BE2C (cell line): ENCODE measurements around the gene HES4.

Experiments
- DNase-seq: peaks from one replicate; pipeline ENCODE4 v3.0.0-alpha.2; 2020
- H3K27me3 ChIP-seq: fragments of 250-450 bp; sonication (Bioruptor Pico); 2 replicates; pipeline ENCODE4 v1.5.1; 2020; ENCODE audit warnings: mild to moderate bottlenecking
- H3K36me3 ChIP-seq: fragments of 250-450 bp; sonication (Bioruptor Pico); 2 replicates; pipeline ENCODE4 v1.5.1; 2020; ENCODE audit warnings: mild to moderate bottlenecking
- H3K4me1 ChIP-seq: fragments of 250-450 bp; sonication (Bioruptor Pico); 2 replicates; pipeline ENCODE4 v1.5.1; 2020
- H3K4me3 ChIP-seq: 2 replicates; pipeline ENCODE4 v1.5.1; 2011; ENCODE audit warnings: low read depth, low read length
- H3K9me3 ChIP-seq: fragments of 250-450 bp; sonication (Bioruptor Pico); 2 replicates; pipeline ENCODE4 v1.5.1; 2020
- TF ChIP-seq, protein P1 (sequence below): IDR thresholded peaks from 2 replicates; pipeline ENCODE4 v1.5.1; 2012; ENCODE audit warnings: mild to moderate bottlenecking, low read depth, low read length

Gene HES4

DNA sequence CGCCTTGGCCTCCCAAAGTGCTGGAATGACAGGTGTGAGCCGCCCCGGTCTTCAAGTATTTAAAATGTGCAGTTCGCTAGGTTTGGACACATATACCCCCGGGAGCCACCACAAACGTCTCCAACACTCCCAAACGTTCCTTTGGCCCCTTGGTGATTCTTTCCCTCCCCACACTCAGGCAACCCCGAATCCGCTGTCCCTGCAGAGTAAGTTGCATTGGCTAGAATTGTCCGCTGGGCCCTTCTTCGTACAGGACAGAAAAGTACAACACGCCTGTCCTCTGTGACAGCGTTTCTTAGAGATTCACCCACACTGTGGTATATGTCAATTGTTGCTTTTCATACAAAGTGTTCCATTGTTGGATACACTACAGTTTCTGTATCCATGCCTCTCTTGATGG lies 14.8 kb downstream of the HES4 start:
- Histone ChIP-seq H3K4me1 (no peaks in the 10 kb centered on the region), H3K4me3 (no peak overlapping the region), H3K27me3 (peaks cover 85% of the 10 kb centered on the region), H3K36me3 (no peaks in the 10 kb centered on the region), H3K9me3 (no peaks in the 10 kb centered on the region)
- TF ChIP-seq, protein P1, sequence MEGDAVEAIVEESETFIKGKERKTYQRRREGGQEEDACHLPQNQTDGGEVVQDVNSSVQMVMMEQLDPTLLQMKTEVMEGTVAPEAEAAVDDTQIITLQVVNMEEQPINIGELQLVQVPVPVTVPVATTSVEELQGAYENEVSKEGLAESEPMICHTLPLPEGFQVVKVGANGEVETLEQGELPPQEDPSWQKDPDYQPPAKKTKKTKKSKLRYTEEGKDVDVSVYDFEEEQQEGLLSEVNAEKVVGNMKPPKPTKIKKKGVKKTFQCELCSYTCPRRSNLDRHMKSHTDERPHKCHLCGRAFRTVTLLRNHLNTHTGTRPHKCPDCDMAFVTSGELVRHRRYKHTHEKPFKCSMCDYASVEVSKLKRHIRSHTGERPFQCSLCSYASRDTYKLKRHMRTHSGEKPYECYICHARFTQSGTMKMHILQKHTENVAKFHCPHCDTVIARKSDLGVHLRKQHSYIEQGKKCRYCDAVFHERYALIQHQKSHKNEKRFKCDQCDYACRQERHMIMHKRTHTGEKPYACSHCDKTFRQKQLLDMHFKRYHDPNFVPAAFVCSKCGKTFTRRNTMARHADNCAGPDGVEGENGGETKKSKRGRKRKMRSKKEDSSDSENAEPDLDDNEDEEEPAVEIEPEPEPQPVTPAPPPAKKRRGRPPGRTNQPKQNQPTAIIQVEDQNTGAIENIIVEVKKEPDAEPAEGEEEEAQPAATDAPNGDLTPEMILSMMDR: no peak
- no peak for DNase-seq

DNA sequence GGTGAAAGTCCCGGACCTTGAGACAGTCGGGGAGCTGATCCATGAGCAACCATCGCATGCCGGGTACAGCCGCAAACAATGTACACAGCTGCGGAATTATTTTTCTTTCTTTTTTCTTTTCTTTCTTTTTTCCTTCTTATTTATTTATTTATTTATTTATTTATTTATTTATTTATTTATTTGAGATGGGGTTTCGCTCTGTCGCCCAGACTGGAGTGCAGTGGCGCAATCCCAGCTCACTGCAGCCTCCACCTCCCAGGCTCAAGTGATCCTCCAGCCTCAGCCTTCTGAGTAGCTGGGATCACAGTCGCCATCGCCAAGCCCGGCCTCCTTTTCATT lies 15.5 kb downstream of the HES4 start:
- Histone ChIP-seq H3K4me3 (no peak overlapping the region), H3K9me3 (no peaks in the 10 kb centered on the region), H3K27me3 (peaks cover 79% of the 10 kb centered on the region), H3K36me3 (no peaks in the 10 kb centered on the region), H3K4me1 (no peaks in the 10 kb centered on the region)
- DNase-seq: no peak
- TF ChIP-seq, protein P1: no peak

DNA sequence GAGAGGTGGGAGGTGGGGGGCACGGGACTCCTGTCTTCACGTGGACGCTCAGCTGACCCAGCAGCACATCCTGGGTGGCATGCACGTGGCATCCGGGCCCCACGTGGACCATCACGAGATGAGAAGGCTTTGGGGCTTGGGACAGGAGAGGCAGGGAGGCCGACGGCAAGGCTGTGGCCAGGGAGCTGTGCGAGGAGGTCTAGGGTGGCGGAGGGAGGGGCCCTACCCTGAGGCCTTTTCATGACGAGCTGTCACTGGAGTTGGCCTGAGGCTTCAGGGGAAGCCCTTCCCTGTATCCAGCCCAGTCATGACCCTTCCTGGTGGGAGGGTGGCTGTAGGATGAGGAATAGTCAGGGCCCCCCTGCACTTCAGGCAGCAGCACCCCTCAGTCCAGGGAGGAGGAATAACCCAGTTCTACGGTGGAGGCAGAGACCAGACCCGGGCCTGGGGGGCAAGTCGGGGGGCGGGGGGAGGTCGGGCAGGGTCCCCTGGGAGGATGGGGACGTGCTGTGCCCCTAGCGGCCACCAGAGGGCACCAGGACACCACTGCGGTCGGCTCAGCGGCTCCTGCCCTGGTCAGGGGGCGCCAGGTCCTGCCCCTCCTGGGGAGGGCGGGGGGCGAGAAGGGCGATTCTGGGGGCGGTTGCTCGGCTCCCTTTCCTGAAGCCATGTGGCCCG lies 16.0 kb downstream of the HES4 start:
- no peaks in the 10 kb centered on the region for H3K9me3 ChIP-seq
- H3K4me1 ChIP-seq: no peaks in the 10 kb centered on the region
- TF ChIP-seq, protein P1: peak; percentile 71
- H3K27me3 ChIP-seq: peaks cover 76% of the 10 kb centered on the region
- peak; percentile 61 for DNase-seq
- no peaks in the 10 kb centered on the region for H3K36me3 ChIP-seq
- H3K4me3 ChIP-seq: no peak overlapping the region

DNA sequence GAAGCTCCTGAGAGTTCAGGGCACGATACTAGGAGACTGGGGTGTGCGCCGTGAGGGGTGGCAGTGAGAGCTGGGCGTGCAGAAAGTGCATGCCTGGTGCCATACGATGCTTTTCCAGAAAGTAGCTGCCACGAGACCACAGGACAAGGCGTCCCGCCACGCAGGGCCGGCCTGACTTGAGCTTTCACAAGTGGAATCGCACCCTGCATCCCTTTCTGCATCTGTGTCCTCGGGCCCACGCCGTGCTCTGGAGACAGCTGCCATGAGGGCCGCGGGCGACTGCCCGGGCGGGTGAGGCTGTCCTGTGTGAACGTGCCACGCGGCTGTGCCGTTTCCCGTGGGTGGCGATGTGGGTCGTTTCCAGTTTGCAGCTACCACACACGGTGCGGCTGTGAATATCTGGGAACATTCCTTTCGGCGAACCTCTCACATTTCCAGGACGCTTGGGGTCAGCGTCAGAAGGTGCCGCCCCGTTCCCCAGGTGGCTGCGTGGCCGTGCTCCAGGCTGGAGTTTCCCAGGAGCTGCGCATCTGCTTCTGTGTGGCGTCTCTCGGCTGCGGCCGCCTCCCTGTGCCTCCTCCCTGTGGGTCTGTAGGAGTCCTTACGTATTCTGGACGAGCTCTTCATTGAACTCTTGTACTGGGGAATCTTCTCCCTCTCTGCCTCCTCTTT lies 17.0 kb downstream of the HES4 start:
- TF ChIP-seq, protein P1: no peak
- no peak overlapping the region for H3K4me3 ChIP-seq
- no peaks in the 10 kb centered on the region for H3K4me1 ChIP-seq
- no peaks in the 10 kb centered on the region for H3K9me3 ChIP-seq
- peaks cover 70% of the 10 kb centered on the region for H3K27me3 ChIP-seq
- H3K36me3 ChIP-seq: no peaks in the 10 kb centered on the region
- peak; percentile 11 for DNase-seq

DNA sequence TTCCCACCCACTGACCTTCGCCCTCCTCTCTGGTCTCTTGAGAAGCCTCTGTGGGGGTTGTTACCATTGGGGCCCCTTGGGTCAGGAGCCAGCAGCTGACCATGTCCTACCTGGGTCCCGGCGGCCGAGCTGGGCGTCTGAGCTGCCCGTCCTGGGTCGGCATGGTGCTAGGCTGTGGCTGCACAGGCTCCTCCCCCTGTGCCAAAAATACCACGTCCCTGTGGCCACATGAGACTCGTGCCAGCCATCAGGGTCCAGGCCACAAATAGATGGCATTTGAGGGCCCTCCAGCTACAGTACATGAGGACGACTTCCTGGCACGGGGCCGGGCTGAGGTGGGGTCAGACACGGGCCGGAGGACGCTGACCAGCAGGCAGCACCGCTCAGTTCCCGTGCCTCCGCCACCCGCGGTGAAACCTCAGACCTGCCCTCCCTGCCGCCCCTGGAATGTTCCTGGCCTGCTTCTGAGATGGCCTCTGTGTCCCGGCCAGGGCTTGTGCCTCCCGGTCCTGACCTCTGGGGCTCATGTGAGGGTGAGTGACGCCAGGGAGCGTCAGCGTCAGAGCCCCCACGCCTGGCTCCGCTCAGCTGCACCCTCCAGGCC lies 17.8 kb downstream of the HES4 start, which contains the start of gene PERM1:
Gene PERM1, minus strand, starts transcription at position 139 of the 604 bp plus-strand sequence. CDS start 1,064 bp downstream, outside the sequence.
- Histone ChIP-seq H3K27me3 (peaks cover 63% of the 10 kb centered on the region), H3K9me3 (no peaks in the 10 kb centered on the region), H3K4me1 (no peaks in the 10 kb centered on the region), H3K4me3 (no peak within 1 kb of the TSS), H3K36me3 (no peaks in the 10 kb centered on the region)
- TF ChIP-seq, protein P1: no peak
- DNase-seq: no peak

DNA sequence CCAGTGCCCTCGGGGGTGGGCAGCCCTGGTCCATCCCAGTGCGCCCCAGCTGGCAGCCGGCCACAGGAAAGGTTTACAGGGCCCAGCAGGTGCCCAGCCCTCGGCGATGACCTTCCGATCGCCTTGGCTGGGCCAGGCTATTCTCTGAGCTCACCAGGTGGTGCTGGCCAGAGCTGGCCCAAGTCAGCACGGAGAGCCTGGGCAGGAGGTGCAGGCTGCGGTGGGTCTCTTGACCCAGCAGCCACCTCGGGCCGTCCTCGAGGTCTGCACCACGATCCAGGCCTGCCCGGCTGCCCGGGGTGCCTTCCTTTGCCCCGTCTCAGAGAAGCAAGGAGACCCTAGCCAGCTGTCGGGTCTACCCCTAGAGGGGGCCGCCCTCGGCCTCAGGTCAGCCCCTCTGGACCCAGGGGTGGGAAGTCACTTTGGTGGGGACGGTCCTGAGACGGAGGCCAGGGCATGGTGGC lies 18.4 kb downstream of the HES4 start:
- Histone ChIP-seq H3K4me3 (no peak overlapping the region), H3K36me3 (no peaks in the 10 kb centered on the region), H3K4me1 (no peaks in the 10 kb centered on the region), H3K9me3 (no peaks in the 10 kb centered on the region), H3K27me3 (peaks cover 60% of the 10 kb centered on the region)
- TF ChIP-seq, protein P1: no peak
- no peak for DNase-seq
